SK-N-SH treated with all-trans-retinoic acid at 6 μM for 48 hours (cell line): ENCODE measurements around the gene DPP10.

ENCODE experiments used
- ATAC-seq: fragments of 200-7000 bp; cut with Tn5 transposase; 3 replicates; pipeline ENCODE4 v1.9.1; 2020; ENCODE audit warnings: mild to moderate bottlenecking, moderate library complexity
- ARNTL ChIP-seq: fragments of 450-650 bp; formaldehyde crosslinking; IDR thresholded peaks from 2 replicates; pipeline ENCODE4 v1.5.0; 2020; ENCODE audit warnings: low read depth, mild to moderate bottlenecking, moderate library complexity, borderline replicate concordance
- BACH2 ChIP-seq: fragments of 250-450 bp; sonication (Bioruptor Pico); IDR thresholded peaks from 2 replicates; pipeline ENCODE4 v1.9.0; 2021; ENCODE audit warnings: mild to moderate bottlenecking, borderline replicate concordance
- CSDC2 ChIP-seq: fragments of 250-450 bp; sonication (Bioruptor Pico); IDR thresholded peaks from 2 replicates; pipeline ENCODE4 v1.5.0; 2020; ENCODE audit warnings: mild to moderate bottlenecking, moderate library complexity
- ESRRG ChIP-seq: fragments of 250-450 bp; sonication (Bioruptor Pico); IDR thresholded peaks from 2 replicates; pipeline ENCODE4 v1.6.1; 2021; ENCODE audit warnings: mild to moderate bottlenecking
- ISL1 ChIP-seq: fragments of 250-450 bp; sonication (Bioruptor Pico); IDR thresholded peaks from 2 replicates; pipeline ENCODE4 v2.1.2; 2022; ENCODE audit warnings: mild to moderate bottlenecking, moderate library complexity
- RARB ChIP-seq: fragments of 250-450 bp; sonication (Bioruptor Pico); IDR thresholded peaks from 2 replicates; pipeline ENCODE4 v1.8.0; 2021; ENCODE audit warnings: mild to moderate bottlenecking, moderate library complexity
- TOX ChIP-seq: fragments of 250-450 bp; sonication (Bioruptor Pico); IDR thresholded peaks from 2 replicates; pipeline ENCODE4 v1.8.0; 2021; ENCODE audit warnings: mild to moderate bottlenecking, moderate library complexity, borderline replicate concordance
- ZC3H10 ChIP-seq: fragments of 250-450 bp; sonication (Bioruptor Pico); IDR thresholded peaks from 2 replicates; pipeline ENCODE4 v1.5.1; 2021; ENCODE audit warnings: mild to moderate bottlenecking, moderate library complexity
- ZFP3 ChIP-seq: fragments of 250-450 bp; sonication (Bioruptor Pico); IDR thresholded peaks from 2 replicates; pipeline ENCODE4 v1.5.0; 2020; ENCODE audit warnings: mild to moderate bottlenecking, moderate library complexity
- ZFP30 ChIP-seq: fragments of 450-650 bp; formaldehyde crosslinking; IDR thresholded peaks from 2 replicates; pipeline ENCODE4 v1.5.0; 2022; ENCODE audit warnings: mild to moderate bottlenecking, moderate library complexity
- ZNF565 ChIP-seq: fragments of 450-650 bp; formaldehyde crosslinking; conservative IDR thresholded peaks from 2 replicates; pipeline ENCODE4 v1.5.0; 2020; ENCODE audit warnings: low read depth, mild to moderate bottlenecking, moderate library complexity
- ZNF70 ChIP-seq: fragments of 450-650 bp; formaldehyde crosslinking; IDR thresholded peaks from 2 replicates; pipeline ENCODE4 v1.5.0; 2020; ENCODE audit warnings: mild to moderate bottlenecking, moderate library complexity
- ZNF8 ChIP-seq: fragments of 450-650 bp; formaldehyde crosslinking; IDR thresholded peaks from 2 replicates; pipeline ENCODE4 v1.5.0; 2020; ENCODE audit warnings: mild to moderate bottlenecking, moderate library complexity
- TF ChIP-seq, protein P1 (sequence below): fragments of 250-450 bp; sonication (Bioruptor Pico); IDR thresholded peaks from 2 replicates; pipeline ENCODE4 v1.5.1; 2020; ENCODE audit warnings: low read depth, mild to moderate bottlenecking, moderate library complexity
- TF ChIP-seq, protein P2 (sequence below): fragments of 250-450 bp; sonication (Bioruptor Pico); IDR thresholded peaks from 2 replicates; pipeline ENCODE4 v1.8.0; 2021; ENCODE audit warnings: low read depth, mild to moderate bottlenecking, moderate library complexity, borderline replicate concordance
- TF ChIP-seq, protein P3 (sequence below): fragments of 250-450 bp; sonication (Bioruptor Pico); IDR thresholded peaks from 2 replicates; pipeline ENCODE4 v1.8.0; 2020; ENCODE audit warnings: mild to moderate bottlenecking, moderate library complexity, borderline replicate concordance
- TF ChIP-seq, protein P4 (sequence below): fragments of 250-450 bp; sonication (Bioruptor Pico); IDR thresholded peaks from 2 replicates; pipeline ENCODE4 v1.5.1; 2021; ENCODE audit warnings: mild to moderate bottlenecking, moderate library complexity
- TF ChIP-seq, protein P5 (sequence below): fragments of 250-450 bp; sonication (Bioruptor Pico); IDR thresholded peaks from 2 replicates; pipeline ENCODE4 v1.5.0; 2020; ENCODE audit warnings: mild to moderate bottlenecking, moderate library complexity

Gene DPP10

DNA sequence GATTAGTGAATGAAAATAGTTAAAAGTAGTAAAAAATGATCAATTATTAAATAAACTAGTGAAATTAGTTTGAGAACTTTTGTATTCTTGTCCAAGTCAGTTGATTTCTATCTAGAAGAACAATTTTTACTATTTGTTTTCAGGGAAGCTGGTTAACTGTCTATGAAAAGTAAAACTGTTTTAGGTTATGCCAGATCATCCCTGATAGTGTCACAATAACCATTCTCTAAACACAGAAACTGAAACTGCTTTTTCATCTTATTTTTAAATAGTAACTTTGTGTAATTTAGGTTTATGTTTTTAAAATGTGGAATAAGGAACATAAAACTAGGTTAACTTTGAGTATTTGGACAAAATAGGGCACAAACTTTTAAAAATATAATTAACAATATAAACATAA, 1087.2 kb downstream of the DPP10 start:
- TF ChIP-seq ZNF8 (CRISPR knock-in tag), result no peak
- ATAC-seq, result no peak

DNA sequence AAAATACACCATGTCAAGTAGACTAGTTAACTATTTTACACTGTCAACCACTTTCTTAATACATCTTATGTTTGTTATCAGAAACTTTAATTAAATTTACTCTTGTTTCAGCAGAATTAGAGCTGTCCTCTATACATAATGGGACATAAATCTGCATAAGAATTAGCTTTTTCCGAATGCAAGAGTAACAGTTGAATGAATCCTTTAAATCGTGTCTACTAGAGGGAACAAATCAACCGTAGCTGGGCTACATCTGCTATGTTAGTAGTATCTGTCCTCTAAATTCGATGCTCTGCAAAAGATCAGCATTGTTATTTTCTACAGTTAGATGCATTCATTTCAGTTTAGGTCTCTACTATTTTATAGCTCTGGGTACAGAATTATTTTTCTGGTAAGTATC, 1090.6 kb downstream of the DPP10 start:
- no peak for ATAC-seq
- TF ChIP-seq, protein P1, sequence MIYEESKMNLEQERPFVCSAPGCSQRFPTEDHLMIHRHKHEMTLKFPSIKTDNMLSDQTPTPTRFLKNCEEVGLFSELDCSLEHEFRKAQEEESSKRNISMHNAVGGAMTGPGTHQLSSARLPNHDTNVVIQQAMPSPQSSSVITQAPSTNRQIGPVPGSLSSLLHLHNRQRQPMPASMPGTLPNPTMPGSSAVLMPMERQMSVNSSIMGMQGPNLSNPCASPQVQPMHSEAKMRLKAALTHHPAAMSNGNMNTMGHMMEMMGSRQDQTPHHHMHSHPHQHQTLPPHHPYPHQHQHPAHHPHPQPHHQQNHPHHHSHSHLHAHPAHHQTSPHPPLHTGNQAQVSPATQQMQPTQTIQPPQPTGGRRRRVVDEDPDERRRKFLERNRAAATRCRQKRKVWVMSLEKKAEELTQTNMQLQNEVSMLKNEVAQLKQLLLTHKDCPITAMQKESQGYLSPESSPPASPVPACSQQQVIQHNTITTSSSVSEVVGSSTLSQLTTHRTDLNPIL (CRISPR knock-in tag), result no peak
- TF ChIP-seq ZFP3 (CRISPR knock-in tag), result no peak
- TF ChIP-seq, protein P2, sequence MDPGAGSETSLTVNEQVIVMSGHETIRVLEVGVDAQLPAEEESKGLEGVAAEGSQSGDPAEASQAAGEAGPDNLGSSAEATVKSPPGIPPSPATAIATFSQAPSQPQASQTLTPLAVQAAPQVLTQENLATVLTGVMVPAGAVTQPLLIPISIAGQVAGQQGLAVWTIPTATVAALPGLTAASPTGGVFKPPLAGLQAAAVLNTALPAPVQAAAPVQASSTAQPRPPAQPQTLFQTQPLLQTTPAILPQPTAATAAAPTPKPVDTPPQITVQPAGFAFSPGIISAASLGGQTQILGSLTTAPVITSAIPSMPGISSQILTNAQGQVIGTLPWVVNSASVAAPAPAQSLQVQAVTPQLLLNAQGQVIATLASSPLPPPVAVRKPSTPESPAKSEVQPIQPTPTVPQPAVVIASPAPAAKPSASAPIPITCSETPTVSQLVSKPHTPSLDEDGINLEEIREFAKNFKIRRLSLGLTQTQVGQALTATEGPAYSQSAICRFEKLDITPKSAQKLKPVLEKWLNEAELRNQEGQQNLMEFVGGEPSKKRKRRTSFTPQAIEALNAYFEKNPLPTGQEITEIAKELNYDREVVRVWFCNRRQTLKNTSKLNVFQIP (CRISPR knock-in tag), result no peak
- TF ChIP-seq, protein P3, sequence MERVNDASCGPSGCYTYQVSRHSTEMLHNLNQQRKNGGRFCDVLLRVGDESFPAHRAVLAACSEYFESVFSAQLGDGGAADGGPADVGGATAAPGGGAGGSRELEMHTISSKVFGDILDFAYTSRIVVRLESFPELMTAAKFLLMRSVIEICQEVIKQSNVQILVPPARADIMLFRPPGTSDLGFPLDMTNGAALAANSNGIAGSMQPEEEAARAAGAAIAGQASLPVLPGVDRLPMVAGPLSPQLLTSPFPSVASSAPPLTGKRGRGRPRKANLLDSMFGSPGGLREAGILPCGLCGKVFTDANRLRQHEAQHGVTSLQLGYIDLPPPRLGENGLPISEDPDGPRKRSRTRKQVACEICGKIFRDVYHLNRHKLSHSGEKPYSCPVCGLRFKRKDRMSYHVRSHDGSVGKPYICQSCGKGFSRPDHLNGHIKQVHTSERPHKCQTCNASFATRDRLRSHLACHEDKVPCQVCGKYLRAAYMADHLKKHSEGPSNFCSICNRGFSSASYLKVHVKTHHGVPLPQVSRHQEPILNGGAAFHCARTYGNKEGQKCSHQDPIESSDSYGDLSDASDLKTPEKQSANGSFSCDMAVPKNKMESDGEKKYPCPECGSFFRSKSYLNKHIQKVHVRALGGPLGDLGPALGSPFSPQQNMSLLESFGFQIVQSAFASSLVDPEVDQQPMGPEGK (CRISPR knock-in tag), result no peak
- TF ChIP-seq ISL1 (CRISPR knock-in tag), result no peak
- no peak for TF ChIP-seq ARNTL (CRISPR knock-in tag)
- no peak for TF ChIP-seq TOX
- TF ChIP-seq, protein P4, sequence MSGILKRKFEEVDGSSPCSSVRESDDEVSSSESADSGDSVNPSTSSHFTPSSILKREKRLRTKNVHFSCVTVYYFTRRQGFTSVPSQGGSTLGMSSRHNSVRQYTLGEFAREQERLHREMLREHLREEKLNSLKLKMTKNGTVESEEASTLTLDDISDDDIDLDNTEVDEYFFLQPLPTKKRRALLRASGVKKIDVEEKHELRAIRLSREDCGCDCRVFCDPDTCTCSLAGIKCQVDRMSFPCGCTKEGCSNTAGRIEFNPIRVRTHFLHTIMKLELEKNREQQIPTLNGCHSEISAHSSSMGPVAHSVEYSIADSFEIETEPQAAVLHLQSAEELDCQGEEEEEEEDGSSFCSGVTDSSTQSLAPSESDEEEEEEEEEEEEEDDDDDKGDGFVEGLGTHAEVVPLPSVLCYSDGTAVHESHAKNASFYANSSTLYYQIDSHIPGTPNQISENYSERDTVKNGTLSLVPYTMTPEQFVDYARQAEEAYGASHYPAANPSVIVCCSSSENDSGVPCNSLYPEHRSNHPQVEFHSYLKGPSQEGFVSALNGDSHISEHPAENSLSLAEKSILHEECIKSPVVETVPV, result no peak

DNA sequence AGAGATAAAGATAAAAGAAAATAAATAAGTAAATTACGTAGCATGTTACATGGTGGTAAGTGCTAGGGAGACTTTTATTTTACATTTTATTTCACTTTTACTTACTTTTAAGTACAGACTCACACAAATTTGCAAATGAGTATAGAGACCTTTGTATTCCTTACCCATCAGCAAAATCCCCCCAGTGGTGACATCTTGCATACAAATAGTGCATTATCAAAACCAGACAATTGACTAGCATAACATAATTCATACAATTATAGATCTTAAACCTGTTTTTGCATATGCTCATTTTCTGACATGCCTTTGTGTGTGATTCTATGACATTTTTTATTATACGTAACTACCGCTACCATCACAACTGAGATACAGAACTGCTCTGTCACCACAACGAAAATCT, 1099.4 kb downstream of the DPP10 start:
- ATAC-seq, result no peak
- TF ChIP-seq, protein P5, sequence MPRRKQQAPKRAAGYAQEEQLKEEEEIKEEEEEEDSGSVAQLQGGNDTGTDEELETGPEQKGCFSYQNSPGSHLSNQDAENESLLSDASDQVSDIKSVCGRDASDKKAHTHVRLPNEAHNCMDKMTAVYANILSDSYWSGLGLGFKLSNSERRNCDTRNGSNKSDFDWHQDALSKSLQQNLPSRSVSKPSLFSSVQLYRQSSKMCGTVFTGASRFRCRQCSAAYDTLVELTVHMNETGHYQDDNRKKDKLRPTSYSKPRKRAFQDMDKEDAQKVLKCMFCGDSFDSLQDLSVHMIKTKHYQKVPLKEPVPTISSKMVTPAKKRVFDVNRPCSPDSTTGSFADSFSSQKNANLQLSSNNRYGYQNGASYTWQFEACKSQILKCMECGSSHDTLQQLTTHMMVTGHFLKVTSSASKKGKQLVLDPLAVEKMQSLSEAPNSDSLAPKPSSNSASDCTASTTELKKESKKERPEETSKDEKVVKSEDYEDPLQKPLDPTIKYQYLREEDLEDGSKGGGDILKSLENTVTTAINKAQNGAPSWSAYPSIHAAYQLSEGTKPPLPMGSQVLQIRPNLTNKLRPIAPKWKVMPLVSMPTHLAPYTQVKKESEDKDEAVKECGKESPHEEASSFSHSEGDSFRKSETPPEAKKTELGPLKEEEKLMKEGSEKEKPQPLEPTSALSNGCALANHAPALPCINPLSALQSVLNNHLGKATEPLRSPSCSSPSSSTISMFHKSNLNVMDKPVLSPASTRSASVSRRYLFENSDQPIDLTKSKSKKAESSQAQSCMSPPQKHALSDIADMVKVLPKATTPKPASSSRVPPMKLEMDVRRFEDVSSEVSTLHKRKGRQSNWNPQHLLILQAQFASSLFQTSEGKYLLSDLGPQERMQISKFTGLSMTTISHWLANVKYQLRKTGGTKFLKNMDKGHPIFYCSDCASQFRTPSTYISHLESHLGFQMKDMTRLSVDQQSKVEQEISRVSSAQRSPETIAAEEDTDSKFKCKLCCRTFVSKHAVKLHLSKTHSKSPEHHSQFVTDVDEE, result no peak
- TF ChIP-seq, protein P4, result no peak
- TF ChIP-seq CSDC2 (no peak), ZC3H10 (no peak), RARB (CRISPR knock-in tag) (no peak), ESRRG (CRISPR knock-in tag) (no peak)

DNA sequence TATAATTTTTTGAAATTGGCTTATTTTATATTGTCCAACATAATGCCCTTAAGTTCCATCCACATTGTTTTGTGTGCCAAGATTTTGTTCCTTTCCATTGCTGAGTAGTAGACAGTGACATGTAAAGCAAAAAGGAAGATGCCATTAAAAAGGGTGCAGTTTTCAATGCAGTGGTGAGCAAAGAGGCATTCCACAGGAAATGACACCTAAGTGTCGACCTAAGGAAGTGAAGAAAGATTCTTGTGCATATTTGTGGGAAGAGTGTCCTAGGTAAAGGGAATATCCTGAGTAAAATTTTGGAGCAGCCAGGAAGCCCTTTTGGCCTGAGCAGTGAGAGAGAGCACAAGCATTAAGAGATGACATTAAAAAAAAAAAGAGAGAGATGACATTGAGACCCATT, 1099.9 kb downstream of the DPP10 start:
- ATAC-seq, result no peak
- TF ChIP-seq ZNF70 (CRISPR knock-in tag) (no peak), ZNF565 (CRISPR knock-in tag) (no peak), BACH2 (CRISPR knock-in tag) (no peak), CSDC2 (no peak), ZNF8 (CRISPR knock-in tag) (no peak), ZFP30 (no peak), ARNTL (CRISPR knock-in tag) (no peak)
- TF ChIP-seq, protein P5, result no peak
- TF ChIP-seq, protein P2 (CRISPR knock-in tag), result no peak
- TF ChIP-seq, protein P4, result no peak
